HFF-Myc (cell line): Measurements from ENCODE around the gene PSAT1.

Experiments used
- DNase-seq: peaks from one replicate; pipeline ENCODE4 v3.0.0-alpha.2; 2011; ENCODE audit warnings: low read depth; ENCODE audit errors: extremely low read depth
- H3K4me3 ChIP-seq: replicated peaks from 2 replicates; pipeline ENCODE4 v1.5.1; 2011; ENCODE audit warnings: low read depth, mild to moderate bottlenecking, control low read depth, low read length
- TF ChIP-seq, protein P1 (sequence below): IDR thresholded peaks from 2 replicates; pipeline ENCODE4 v1.5.1; 2012; ENCODE audit warnings: mild to moderate bottlenecking, low read depth, low read length, control low read depth; ENCODE audit errors: missing control alignments

Gene PSAT1

DNA sequence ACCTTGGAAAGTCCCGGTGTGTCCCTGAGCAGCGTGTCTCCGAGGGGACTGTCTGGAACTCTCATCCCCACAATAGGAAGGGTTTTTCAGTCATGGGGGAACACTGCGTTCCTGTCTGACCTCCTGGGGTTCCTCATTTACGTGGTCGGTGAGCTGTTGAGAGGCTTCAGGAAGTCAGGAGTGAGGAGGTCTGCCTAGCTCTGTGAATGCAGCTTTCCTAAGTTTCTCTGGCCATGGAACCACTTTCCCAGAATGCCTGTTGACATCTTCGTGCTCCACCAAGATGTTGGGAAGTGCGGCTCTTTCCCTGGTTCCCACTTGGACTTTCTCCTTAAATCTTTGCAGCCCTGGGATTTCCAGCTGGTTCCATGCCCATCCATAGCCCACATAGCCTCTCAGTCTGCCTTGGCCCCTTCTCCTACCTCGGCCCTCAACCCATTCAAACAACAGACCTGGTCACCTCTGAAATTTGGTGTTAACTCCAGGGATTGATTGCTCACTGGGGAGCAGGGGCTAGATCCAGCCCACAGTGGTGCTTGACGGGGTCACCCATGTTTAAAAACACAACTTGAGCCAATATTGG lies 27.2 kb downstream of the PSAT1 start:
- TF ChIP-seq, protein P1, sequence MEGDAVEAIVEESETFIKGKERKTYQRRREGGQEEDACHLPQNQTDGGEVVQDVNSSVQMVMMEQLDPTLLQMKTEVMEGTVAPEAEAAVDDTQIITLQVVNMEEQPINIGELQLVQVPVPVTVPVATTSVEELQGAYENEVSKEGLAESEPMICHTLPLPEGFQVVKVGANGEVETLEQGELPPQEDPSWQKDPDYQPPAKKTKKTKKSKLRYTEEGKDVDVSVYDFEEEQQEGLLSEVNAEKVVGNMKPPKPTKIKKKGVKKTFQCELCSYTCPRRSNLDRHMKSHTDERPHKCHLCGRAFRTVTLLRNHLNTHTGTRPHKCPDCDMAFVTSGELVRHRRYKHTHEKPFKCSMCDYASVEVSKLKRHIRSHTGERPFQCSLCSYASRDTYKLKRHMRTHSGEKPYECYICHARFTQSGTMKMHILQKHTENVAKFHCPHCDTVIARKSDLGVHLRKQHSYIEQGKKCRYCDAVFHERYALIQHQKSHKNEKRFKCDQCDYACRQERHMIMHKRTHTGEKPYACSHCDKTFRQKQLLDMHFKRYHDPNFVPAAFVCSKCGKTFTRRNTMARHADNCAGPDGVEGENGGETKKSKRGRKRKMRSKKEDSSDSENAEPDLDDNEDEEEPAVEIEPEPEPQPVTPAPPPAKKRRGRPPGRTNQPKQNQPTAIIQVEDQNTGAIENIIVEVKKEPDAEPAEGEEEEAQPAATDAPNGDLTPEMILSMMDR, result no peak
- DNase-seq, result no peak
- H3K4me3 ChIP-seq, result no peak overlapping the region

DNA sequence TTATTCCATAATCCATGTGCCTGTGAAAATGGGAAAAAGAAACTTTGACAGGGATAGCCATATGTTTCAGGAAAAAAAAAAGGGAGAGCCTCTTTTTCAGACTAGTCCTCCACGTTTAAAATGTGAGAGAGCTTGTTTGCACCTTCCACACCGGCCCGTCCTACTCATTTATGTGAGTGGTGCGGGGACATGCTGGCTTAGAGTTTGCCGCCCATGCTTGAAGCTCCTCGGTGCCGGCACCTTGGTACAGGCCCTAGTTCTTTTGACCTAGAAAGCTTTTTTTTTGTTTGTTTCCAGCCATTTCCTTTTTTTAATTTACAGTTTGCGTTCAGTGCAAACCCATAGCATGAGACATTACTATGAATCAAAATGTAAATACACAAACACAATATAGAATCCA lies 27.8 kb downstream of the PSAT1 start:
- H3K4me3 ChIP-seq, result no peak overlapping the region
- TF ChIP-seq, protein P1, result no peak
- no peak for DNase-seq

DNA sequence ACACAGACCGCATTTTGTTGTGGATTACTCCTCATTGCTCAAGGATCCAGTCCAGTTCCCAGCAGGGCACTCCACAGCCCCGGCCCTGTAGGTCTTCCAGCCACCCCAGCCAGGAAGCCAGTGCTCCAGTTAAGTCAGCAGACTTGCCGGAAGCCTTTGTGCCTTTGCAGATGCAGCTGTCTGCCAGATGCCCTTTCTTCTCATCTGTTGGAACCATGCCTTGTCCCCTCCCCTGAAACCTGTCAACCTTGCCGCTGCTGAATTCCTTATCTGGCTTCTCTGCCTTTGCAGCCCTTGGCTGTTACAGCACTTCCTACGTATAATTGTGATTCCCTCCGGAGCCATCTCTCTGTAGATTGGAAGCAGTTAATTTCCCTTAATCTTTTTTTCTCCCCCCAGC lies 28.4 kb downstream of the PSAT1 start:
- peak; percentile 91 for DNase-seq
- TF ChIP-seq, protein P1, result no peak
- H3K4me3 ChIP-seq, result no peak overlapping the region

DNA sequence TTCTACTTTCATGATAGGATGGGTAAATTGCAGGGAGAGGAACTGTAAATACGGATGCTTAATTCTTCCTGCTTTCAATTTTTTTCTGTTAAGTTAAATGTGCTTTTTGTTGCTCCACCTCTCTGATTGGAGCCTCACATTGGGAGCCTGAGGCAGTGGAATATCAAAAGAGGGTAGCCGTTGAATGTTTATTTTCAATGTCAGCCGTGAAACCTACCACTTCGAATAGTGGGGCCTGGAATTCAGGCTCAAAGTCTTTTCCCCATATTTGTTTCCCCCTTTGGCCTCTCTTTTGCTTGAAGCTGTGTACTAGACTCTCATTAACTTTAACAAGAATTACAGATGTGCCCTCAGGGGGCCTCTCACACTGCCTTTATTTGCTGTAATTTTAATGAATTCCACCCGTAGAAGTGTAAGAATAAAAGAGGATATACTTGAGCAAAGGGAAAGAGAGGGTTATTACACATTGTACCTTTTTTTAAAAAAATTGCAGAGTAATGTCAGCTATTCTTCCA lies 29.0 kb downstream of the PSAT1 start:
- no peak overlapping the region for H3K4me3 ChIP-seq
- no peak for DNase-seq
- TF ChIP-seq, protein P1, result no peak

DNA sequence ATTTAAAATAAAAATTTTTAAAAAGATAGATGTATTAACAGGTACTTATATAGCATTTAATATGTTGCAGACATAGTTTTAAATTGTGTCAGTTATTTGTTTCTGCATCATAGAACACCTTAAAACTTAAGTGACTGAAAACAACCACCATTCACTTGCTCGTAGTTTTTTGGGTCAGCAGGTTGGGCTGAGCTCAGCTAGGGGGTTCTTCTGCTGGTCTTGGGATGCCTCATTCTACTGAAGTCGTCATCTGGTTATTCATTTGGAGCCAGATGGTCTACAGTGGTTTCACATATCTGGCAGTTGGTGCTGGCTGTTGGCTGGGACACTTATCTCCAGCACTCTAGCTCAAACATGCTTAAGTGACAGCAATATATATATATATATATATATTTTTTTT lies 29.6 kb downstream of the PSAT1 start:
- no peak for DNase-seq
- TF ChIP-seq, protein P1, result no peak
- no peak overlapping the region for H3K4me3 ChIP-seq

DNA sequence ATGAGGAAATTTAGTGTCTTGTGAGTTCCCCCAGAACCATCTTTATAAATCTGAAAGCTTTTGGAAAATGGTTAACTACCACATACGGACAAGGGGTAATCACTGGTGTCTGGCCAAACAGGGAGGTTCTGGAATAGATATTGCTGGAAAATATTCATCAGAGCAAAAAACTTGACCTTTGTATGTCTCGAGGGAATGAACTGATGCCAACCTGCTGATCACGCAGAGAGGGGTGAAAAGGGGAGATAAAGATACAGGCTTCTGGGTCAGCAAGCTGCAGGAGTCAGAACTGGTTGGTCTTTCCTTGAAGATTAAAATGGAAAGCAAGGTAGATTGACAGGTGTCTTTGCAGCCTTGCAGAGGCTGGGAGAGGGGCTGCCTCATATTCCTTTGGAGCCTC lies 35.5 kb downstream of the PSAT1 start:
- TF ChIP-seq, protein P1, result no peak
- DNase-seq, result no peak
- no peak overlapping the region for H3K4me3 ChIP-seq

DNA sequence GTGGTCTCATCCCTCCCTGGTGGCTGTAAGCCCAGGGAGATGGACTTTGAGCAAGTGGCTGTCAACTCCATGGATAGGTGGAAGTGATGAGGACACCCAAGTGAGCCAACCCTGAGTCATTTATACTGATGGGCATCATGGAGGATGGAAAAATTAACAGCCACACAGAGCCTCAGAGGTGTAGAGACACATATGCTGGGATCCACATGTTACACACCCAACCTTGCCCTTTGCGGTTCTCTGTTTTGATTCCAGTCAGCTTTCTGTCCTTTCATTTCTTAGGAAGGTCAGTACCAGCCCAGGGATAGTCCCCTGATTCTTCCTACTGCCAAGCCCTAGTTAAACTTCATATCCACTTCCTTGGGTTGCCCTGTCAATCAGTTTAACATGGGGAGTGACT lies 51.9 kb downstream of the PSAT1 start:
- no peak for DNase-seq
- TF ChIP-seq, protein P1, result no peak
- no peak overlapping the region for H3K4me3 ChIP-seq
